Activated T-helper 1 cell treated with Interleukin-2 at 50 U/mL for 16 hours (primary cell): ENCODE data around the gene VASH2.

Experiments used
- DNase-seq: peaks from one replicate; pipeline ENCODE4 v3.0.0-alpha.2; 2020; ENCODE audit warnings: low read depth

VASH2 gene

DNA sequence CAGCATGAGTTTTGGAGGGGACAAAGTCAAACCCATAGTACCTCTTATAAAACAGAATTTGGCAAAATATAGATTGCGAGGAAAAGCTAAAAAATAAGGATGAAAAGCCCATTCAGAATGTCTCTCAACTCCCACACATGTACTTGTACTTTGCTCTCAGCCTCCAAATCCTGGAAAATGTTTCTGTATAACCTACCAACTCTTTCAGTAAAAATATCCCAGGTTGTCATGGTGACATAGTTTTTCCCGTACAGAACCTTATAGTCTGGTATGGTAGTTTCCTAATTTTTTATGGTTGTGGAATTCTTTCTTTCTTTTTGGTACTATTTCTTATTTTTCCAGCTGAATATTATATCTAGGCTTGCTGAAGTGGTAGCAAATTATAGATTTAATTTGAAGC is 85.2 kb downstream of the VASH2 start:
- no peak for DNase-seq
